H9 (cell line): ENCODE measurements around the gene ARVCF. TPM values are rescaled to one million over a fixed set of nuclear protein-coding genes. Genes with fewer than 3 reads are reported as not detected.
A peak's percentile ranks its signal among the peaks of the same experiment; 100 is the strongest.

Experiments
- DNase-seq: peaks from one replicate; pipeline ENCODE4 v3.0.0-alpha.2; 2017
- H2AFZ ChIP-seq: one replicate; pipeline ENCODE4 v1.6.1; 2013; ENCODE audit warnings: mild to moderate bottlenecking, low read length, control low read depth, moderate library complexity
- H2AK5ac ChIP-seq: 2 replicates; pipeline ENCODE4 v1.6.1; 2013; ENCODE audit warnings: low read length, control low read depth, mixed read lengths; ENCODE audit not compliant: insufficient read length
- H2BK120ac ChIP-seq: one replicate; pipeline ENCODE4 v1.6.1; 2013; ENCODE audit warnings: low read depth, mild to moderate bottlenecking, low read length, control low read depth, inconsistent platforms; ENCODE audit not compliant: poor library complexity, severe bottlenecking
- H2BK12ac ChIP-seq: 2 replicates; pipeline ENCODE4 v1.6.1; 2013; ENCODE audit warnings: low read length, control low read depth, mixed read lengths, low read depth; ENCODE audit not compliant: insufficient read length
- H2BK15ac ChIP-seq: 2 replicates; pipeline ENCODE4 v1.6.1; 2013; ENCODE audit warnings: low read depth, low read length, control low read depth
- H2BK20ac ChIP-seq: one replicate; pipeline ENCODE4 v1.6.1; 2013; ENCODE audit warnings: low read depth, mild to moderate bottlenecking, low read length, control low read depth, inconsistent platforms; ENCODE audit not compliant: poor library complexity, severe bottlenecking
- H2BK5ac ChIP-seq: 2 replicates; pipeline ENCODE4 v1.6.1; 2013; ENCODE audit warnings: low read length, control low read depth, mixed read lengths; ENCODE audit not compliant: insufficient read length
- H3K14ac ChIP-seq: 2 replicates; pipeline ENCODE4 v1.6.1; 2013; ENCODE audit warnings: low read length, control low read depth; ENCODE audit not compliant: insufficient read depth
- H3K18ac ChIP-seq: 2 replicates; pipeline ENCODE4 v1.6.1; 2013; ENCODE audit warnings: low read depth, mild to moderate bottlenecking, mixed read lengths, low read length, control low read depth; ENCODE audit not compliant: insufficient read length
- H3K23ac ChIP-seq: 2 replicates; pipeline ENCODE4 v1.6.1; 2013; ENCODE audit warnings: low read length, control low read depth, mixed read lengths, low read depth; ENCODE audit not compliant: insufficient read length
- H3K23me2 ChIP-seq: 2 replicates; pipeline ENCODE4 v1.6.1; 2013; ENCODE audit warnings: low read depth, mild to moderate bottlenecking, mixed read lengths, low read length, control low read depth; ENCODE audit not compliant: insufficient read length, poor library complexity, severe bottlenecking
- H3K27ac ChIP-seq: 2 replicates; pipeline ENCODE4 v1.5.1; 2013; ENCODE audit warnings: low read length, control low read depth, mixed read lengths, low read depth; ENCODE audit not compliant: insufficient read length
- H3K27me3 ChIP-seq: 2 replicates; pipeline ENCODE4 v1.6.1; 2013; ENCODE audit warnings: low read length, control low read depth, inconsistent platforms; ENCODE audit not compliant: insufficient read depth
- H3K4ac ChIP-seq: 2 replicates; pipeline ENCODE4 v1.6.1; 2013; ENCODE audit warnings: low read depth, mild to moderate bottlenecking, control low read depth, inconsistent platforms, low read length, moderate library complexity
- H3K4me1 ChIP-seq: 2 replicates; pipeline ENCODE4 v1.6.1; 2013; ENCODE audit warnings: low read length, control low read depth, inconsistent platforms; ENCODE audit not compliant: insufficient read depth
- H3K4me2 ChIP-seq: 2 replicates; pipeline ENCODE4 v1.6.1; 2013; ENCODE audit warnings: low read length, control low read depth, mixed read lengths; ENCODE audit not compliant: insufficient read length, insufficient read depth
- H3K56ac ChIP-seq: 2 replicates; pipeline ENCODE4 v1.6.1; 2013; ENCODE audit warnings: low read depth, mild to moderate bottlenecking, mixed read lengths, low read length, control low read depth; ENCODE audit not compliant: insufficient read length
- H3K79me1 ChIP-seq: 2 replicates; pipeline ENCODE4 v1.6.1; 2013; ENCODE audit warnings: low read depth, mild to moderate bottlenecking, moderate library complexity, low read length, control low read depth, inconsistent platforms; ENCODE audit not compliant: insufficient read depth, poor library complexity, severe bottlenecking
- H3K79me2 ChIP-seq: 2 replicates; pipeline ENCODE4 v1.6.1; 2013; ENCODE audit warnings: low read length, control low read depth, inconsistent platforms; ENCODE audit not compliant: insufficient read depth
- H3K9ac ChIP-seq: 2 replicates; pipeline ENCODE4 v1.6.1; 2013; ENCODE audit warnings: low read length, control low read depth, mixed read lengths; ENCODE audit not compliant: insufficient read length; ENCODE audit errors: extremely low read depth
- H3K9me3 ChIP-seq: one replicate; pipeline ENCODE4 v1.6.1; 2013; ENCODE audit warnings: low read depth, low read length, inconsistent platforms; ENCODE audit not compliant: control insufficient read depth
- H3T11ph ChIP-seq: one replicate; pipeline ENCODE4 v1.6.1; 2013; ENCODE audit warnings: mild to moderate bottlenecking, low read length, control low read depth, inconsistent platforms
- H4K20me1 ChIP-seq: one replicate; pipeline ENCODE4 v1.6.1; 2013; ENCODE audit not compliant: control insufficient read depth, insufficient read length, insufficient read depth
- H4K5ac ChIP-seq: 2 replicates; pipeline ENCODE4 v1.6.1; 2013; ENCODE audit warnings: low read depth, mild to moderate bottlenecking, mixed read lengths, low read length, control low read depth; ENCODE audit not compliant: insufficient read length
- H4K8ac ChIP-seq: replicated peaks from 2 replicates; pipeline ENCODE4 v1.6.1; 2013; ENCODE audit warnings: low read length, control low read depth, mixed read lengths, low read depth; ENCODE audit not compliant: insufficient read length
- H4K91ac ChIP-seq: 2 replicates; pipeline ENCODE4 v1.6.1; 2013; ENCODE audit warnings: low read depth, mild to moderate bottlenecking, moderate library complexity, mixed read lengths, low read length, control low read depth; ENCODE audit not compliant: insufficient read length
- H3K27ac Mint-ChIP-seq, 3 experiments: 2 replicates in 2 of 3; 3 replicates in 1 of 3; pipeline ENCODE4 v1.8.0; 2020 to 2021; ENCODE audit warnings: mixed read lengths in 3 of 3, mild to moderate bottlenecking in 1 of 3, moderate library complexity in 1 of 3
- H3K27me3 Mint-ChIP-seq: 2 replicates; pipeline ENCODE4 v1.8.0; 2021; ENCODE audit warnings: low read depth, mild to moderate bottlenecking, moderate library complexity, mixed read lengths
- H3K36me3 Mint-ChIP-seq, 3 experiments: 2 replicates in 2 of 3; 3 replicates in 1 of 3; pipeline ENCODE4 v1.8.0; 2020 to 2021; ENCODE audit warnings: low read depth in 3 of 3, mixed read lengths in 3 of 3; ENCODE audit not compliant: insufficient read depth in 1 of 3
- H3K4me1 Mint-ChIP-seq, 2 experiments: 2 replicates each; pipeline ENCODE4 v1.8.0; 2020; ENCODE audit warnings: mixed read lengths in 2 of 2
- H3K4me3 Mint-ChIP-seq, 2 experiments: 2 replicates in 1 of 2; 3 replicates in 1 of 2; pipeline ENCODE4 v1.8.0; 2020 to 2021; ENCODE audit warnings: mild to moderate bottlenecking in 2 of 2, mixed read lengths in 2 of 2, moderate library complexity in 1 of 2
- H3K9me3 Mint-ChIP-seq, 2 experiments: 2 replicates in 1 of 2; 3 replicates in 1 of 2; pipeline ENCODE4 v1.8.0; 2020; ENCODE audit warnings: mild to moderate bottlenecking in 2 of 2, mixed read lengths in 2 of 2, moderate library complexity in 1 of 2
- CTCF ChIP-seq: fragments of 200-600 bp; sonication (generic); conservative IDR thresholded peaks from 3 replicates; pipeline ENCODE4 v1.8.0; 2021; ENCODE audit warnings: antibody characterized with exemption, mild to moderate bottlenecking
- WGBS: extraction: QIAGEN DNeasy Blood & Tissue Kit; methylation state at CpG from one replicate; pipeline ENCODE4 v1.1.7; 2013; ENCODE audit warnings: missing lambda C conversion rate, low lambda C conversion rate, mixed read lengths; ENCODE audit not compliant: insufficient read length; ENCODE audit errors: extremely low coverage; 5-methylcytosine and 5-hydroxymethylcytosine counted together
- total RNA-seq: library from RNA; stranded (reverse); gene quantifications from 2 replicates; pipeline ENCODE4 v1.2.1, GENCODE V29; 2021

ARVCF gene
- total RNA-seq, 1 experiment from 2014 or later, result 40.7 TPM

GRCh38 chr22:19942157-19943081 is 74.2 kb downstream of the ARVCF start:
- no peaks in the 10 kb centered on the region for H3K9me3 ChIP-seq
- no peaks in the 10 kb centered on the region for H3K23me2 ChIP-seq

More at GRCh38 chr22:19942157-19943081, 74.2 kb downstream of the ARVCF start:
- no peaks in the 10 kb centered on the region for H3K79me2 ChIP-seq
- peaks cover 30 to 31% of the 10 kb centered on the region in 2 experiments for H3K4me1 Mint-ChIP-seq
- no peak overlapping the region for H2BK120ac ChIP-seq
- H3K27me3 Mint-ChIP-seq, result no peaks in the 10 kb centered on the region; the same call in 1 of the 2 replicates
- H3K18ac ChIP-seq, result peak overlapping the region; percentile 72
- H3K4ac ChIP-seq, result no peak overlapping the region
- H3K36me3 Mint-ChIP-seq, result peaks cover 1 to 5% (median 5%) of the 10 kb centered on the region in 3 experiments; a peak in 5 of 7 replicates
- H3K9ac ChIP-seq, result no peak overlapping the region
- WGBS, result no CpG with 5 or more reads among the region's 8 CpGs
- no peak overlapping the region for H4K5ac ChIP-seq
- H3K27ac Mint-ChIP-seq, result peak overlapping the region; percentile 72 to 97 (median 88); a peak in 6 of 7 replicates
- H4K8ac ChIP-seq, result no peak overlapping the region
- peak; percentile 26 for DNase-seq
- no peak overlapping the region for H3T11ph ChIP-seq
- H3K9me3 Mint-ChIP-seq, result no peaks in the 10 kb centered on the region
- peak overlapping the region; percentile 74 for H3K14ac ChIP-seq
- H2BK20ac ChIP-seq, result no peak overlapping the region
- no peak overlapping the region for H2AFZ ChIP-seq
- H3K27me3 ChIP-seq, result no peaks in the 10 kb centered on the region
- H3K23ac ChIP-seq, result no peak overlapping the region
- H3K4me1 ChIP-seq, result peaks cover 2% of the 10 kb centered on the region; the same call in 1 of the 2 replicates
- H3K4me3 Mint-ChIP-seq, result peak overlapping the region; percentile 77 to 88
- H3K27ac ChIP-seq, result no peak overlapping the region
- H2BK15ac ChIP-seq, result no peak overlapping the region
- H3K79me1 ChIP-seq, result no peaks in the 10 kb centered on the region
- no peaks in the 10 kb centered on the region for H4K20me1 ChIP-seq
- peak overlapping the region; percentile 8 for H3K4me2 ChIP-seq
- H2BK5ac ChIP-seq, result no peak overlapping the region
- H2BK12ac ChIP-seq, result no peak overlapping the region
- no peak overlapping the region for H3K56ac ChIP-seq
- no peak overlapping the region for H4K91ac ChIP-seq
- no peak for TF ChIP-seq CTCF
- H2AK5ac ChIP-seq, result no peak overlapping the region
